AG10803 (cell line): ENCODE measurements around the gene FARP1.

ENCODE experiments used
- DNase-seq: peaks from one replicate; pipeline ENCODE4 v3.0.0; 2010; ENCODE audit warnings: low read depth
- H3K4me3 ChIP-seq: 2 replicates; pipeline ENCODE4 v1.5.1; 2011; ENCODE audit warnings: mild to moderate bottlenecking, low read length, control low read depth
- TF ChIP-seq, protein P1 (sequence below): conservative IDR thresholded peaks from 2 replicates; pipeline ENCODE4 v1.5.1; 2011; ENCODE audit warnings: mild to moderate bottlenecking, low read length, control low read depth, inconsistent platforms

Gene FARP1

DNA sequence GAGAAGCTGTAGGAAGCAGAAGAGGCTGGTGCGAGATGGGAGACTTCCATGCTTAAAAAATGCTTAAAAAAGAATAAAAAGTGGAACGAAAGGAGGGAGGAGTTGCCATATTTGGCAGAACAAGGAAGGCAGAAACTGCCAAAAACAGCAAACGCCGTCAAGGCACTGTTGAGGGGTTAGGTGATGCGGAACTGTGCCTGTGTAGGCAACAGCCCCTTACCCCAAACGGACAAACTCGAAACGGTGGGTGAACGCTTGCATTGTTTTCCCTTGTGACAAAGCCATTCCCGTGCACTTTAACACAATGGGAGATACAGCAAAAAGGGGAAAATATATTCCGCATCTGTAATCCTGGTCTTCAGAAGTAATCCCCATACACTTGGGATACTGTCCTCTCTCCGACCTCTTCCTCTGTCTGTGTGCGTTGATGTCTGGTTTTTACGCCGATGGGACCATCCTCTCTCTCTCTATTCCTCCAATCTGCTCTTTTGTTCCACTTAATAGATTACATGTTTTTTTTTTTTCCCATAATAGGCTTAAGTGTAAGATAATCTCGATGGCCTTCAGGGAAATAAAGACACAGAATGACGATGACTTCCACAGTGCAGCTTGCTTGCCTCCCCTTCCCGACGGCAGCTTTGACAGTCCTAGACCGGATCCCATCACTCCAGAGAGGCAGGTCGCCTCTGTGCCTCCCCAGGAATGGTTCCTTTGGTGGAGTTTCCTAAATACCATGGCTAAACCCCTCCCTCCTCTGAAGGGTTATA is 166.9 kb downstream of the FARP1 start:
- TF ChIP-seq, protein P1, sequence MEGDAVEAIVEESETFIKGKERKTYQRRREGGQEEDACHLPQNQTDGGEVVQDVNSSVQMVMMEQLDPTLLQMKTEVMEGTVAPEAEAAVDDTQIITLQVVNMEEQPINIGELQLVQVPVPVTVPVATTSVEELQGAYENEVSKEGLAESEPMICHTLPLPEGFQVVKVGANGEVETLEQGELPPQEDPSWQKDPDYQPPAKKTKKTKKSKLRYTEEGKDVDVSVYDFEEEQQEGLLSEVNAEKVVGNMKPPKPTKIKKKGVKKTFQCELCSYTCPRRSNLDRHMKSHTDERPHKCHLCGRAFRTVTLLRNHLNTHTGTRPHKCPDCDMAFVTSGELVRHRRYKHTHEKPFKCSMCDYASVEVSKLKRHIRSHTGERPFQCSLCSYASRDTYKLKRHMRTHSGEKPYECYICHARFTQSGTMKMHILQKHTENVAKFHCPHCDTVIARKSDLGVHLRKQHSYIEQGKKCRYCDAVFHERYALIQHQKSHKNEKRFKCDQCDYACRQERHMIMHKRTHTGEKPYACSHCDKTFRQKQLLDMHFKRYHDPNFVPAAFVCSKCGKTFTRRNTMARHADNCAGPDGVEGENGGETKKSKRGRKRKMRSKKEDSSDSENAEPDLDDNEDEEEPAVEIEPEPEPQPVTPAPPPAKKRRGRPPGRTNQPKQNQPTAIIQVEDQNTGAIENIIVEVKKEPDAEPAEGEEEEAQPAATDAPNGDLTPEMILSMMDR, result no peak
- H3K4me3 ChIP-seq, result no peak overlapping the region
- DNase-seq, result no peak

DNA sequence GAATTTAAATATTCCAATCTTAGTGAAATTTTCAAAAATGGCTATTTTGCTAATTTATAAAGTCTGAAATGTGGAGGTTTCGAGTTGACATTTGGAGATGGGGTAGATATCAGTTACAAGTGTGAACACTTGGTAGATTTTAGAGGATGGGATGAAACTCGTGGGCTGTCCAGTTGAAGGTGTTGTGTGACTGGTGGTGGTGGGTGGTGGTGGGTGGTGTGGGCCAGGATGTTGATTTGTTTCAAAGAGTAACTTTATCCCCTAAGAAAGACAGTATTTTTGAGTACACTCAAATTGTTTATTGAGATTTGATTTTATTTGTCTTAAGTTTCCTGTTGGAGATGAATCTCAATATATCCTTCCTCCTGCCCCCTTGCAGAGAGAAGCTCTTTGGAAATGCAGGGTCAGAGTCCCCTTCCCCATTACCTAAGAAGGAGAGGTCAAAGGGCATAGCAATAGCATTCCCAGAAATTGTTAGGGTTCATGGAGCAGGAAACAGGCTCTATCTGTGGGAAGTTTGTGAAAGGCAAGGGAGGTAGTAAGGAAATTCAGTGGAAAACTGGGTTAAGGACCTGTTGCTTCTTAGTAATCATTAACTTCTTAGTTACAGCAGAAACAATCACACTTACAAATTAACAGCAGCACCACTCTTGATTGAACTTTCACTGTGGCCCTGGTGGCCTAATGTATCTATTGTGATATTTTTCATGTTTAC is 167.7 kb downstream of the FARP1 start:
- TF ChIP-seq, protein P1, result no peak
- H3K4me3 ChIP-seq, result no peak overlapping the region
- DNase-seq, result no peak

DNA sequence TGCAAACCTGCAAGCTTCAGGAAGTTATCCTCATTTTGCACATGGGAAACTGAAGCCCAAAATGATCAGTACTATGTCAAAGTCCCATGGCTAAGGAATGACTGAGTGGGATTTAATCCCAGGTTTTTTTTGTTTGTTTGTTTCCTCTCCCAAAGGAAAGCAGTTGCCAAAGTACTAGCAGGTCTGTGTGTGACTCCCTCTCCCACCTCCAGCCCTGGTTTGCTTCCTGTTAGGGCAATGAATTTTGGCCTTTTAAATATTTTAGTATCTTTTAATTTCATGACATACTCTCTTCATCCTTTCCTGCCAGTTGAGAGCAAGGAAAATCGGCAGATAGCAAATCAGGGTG is 168.3 kb downstream of the FARP1 start:
- H3K4me3 ChIP-seq, result no peak overlapping the region
- DNase-seq, result no peak
- TF ChIP-seq, protein P1, result no peak

DNA sequence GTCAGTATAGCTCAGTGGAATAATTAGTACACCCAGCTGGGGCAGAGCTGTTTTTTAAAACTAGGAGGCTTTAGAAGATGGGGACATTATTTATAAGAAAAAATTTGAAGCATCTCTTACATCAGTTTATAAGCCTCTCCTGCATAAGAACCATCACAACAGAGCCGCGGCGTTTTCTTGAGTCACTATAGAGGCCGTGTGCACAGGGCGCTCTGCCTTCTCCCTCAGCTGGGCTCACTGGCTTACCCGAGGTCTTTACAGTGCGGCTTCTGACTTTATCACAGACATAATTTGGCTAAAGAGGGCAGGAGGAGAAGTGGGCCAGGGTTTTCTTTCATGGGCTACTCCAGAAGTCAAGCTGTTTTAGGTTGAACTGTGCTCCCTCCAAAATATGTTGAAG is 169.7 kb downstream of the FARP1 start:
- no peak for DNase-seq
- no peak overlapping the region for H3K4me3 ChIP-seq
- TF ChIP-seq, protein P1, result no peak

DNA sequence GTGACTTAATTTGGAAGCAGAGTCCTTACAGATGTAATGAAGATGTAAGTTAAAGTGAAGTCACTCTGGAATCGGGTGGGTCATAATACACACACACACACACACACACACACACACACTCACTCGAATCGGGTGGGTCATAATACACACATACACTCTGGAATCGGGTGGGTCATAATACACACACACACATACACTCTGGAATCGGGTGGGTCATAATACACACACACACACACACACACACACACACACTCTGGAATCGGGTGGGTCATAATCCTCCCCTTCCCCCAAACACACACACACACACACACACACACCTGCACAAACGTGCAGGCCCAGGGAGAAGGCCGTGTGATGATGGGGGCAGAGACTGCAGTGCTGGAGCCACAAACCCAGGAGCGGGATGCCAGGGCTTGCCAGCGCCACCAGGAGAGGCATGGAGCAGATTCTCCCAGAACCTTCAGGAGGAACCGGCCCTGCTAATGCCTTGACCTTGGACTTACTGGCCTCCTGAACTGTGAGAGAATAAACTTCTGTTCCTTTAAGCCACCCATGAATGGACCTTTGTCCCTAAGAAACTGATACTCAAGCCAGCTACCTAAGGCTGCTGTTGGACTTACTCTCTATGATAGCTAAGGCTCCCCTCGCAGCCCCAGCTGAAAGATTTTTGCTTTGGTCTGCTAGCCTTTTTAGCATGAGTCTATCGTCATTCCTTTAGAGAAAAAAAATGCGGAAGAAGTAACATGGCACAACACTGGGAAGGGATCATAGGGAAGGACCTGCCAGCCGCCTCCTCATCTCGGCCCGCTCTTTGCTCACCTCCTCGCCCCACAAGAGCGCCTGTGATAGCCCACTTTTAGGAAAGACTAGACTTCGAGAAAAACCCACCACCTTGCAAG is 170.4 kb downstream of the FARP1 start:
- TF ChIP-seq, protein P1, result no peak
- no peak for DNase-seq
- no peak overlapping the region for H3K4me3 ChIP-seq

DNA sequence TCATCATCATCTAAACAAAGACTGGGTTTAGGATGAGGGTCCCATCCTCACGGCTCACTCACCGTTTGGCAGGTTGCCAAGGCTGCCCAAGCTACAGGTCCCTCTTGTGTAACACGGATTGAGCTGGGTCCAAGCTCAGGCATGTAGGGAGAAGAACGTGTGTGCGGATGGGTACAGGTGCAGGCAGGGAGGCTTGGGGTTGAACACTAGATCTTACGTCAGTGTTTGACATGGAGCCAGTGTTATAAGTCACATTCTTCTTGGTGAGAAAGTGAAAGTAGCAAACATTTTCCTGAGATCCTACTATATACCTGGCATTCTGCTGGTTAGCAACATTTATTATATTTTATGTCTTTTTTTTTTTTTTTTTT is 171.0 kb downstream of the FARP1 start:
- TF ChIP-seq, protein P1, result no peak
- no peak overlapping the region for H3K4me3 ChIP-seq
- DNase-seq, result no peak
